ENCODE results near the gene WNT3A.

DNA sequence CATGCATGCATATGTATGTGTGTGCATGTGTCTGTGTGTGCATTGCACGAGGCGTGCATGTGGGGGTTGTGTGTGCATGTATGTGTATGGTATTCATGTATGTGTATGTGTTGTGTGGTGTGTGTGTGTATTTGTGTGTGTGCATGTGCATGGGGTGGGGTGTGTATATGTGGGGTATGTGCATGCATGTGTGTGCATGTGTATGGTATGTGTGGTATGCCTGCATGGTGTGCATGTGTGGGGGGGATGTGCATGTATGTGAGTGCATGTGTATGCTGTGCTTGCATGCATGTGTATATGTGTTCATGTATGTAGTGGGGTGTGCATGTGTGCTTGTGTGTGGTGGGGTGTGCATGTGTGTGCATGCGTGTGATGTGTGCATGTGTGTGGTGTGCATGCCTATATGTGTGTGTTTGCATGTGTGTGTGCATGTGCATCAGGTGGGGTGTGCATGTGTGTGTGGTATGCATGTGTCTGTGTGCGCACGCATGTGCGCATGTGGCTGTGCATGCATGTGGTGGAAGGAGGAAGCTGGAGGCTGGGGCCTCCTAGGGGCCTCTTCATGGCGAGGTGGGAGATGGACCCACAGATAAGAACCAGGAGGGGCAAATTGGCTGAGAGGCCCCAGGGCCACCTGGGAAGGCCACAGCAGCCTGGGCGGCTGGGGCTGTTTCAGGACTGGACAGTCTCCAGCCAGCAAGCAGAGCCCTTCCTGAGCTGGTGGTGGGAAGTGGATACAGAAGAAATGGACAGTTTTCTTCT is 39.8 kb downstream of the WNT3A start:
- TF ChIP-seq CTCF (conservative IDR thresholded peaks at IDR 0.05), result no peak
- TF ChIP-seq EZH2 (IDR thresholded peaks at IDR 0.05; ENCODE audit: low read depth), result no peak
